ENCODE results near the gene TNFRSF1A.

The TNFRSF1A gene

GRCh38 chr12:6336889-6337853 lies 4.7 kb downstream of the TNFRSF1A start:
- DNase-seq, result no peak

DNA sequence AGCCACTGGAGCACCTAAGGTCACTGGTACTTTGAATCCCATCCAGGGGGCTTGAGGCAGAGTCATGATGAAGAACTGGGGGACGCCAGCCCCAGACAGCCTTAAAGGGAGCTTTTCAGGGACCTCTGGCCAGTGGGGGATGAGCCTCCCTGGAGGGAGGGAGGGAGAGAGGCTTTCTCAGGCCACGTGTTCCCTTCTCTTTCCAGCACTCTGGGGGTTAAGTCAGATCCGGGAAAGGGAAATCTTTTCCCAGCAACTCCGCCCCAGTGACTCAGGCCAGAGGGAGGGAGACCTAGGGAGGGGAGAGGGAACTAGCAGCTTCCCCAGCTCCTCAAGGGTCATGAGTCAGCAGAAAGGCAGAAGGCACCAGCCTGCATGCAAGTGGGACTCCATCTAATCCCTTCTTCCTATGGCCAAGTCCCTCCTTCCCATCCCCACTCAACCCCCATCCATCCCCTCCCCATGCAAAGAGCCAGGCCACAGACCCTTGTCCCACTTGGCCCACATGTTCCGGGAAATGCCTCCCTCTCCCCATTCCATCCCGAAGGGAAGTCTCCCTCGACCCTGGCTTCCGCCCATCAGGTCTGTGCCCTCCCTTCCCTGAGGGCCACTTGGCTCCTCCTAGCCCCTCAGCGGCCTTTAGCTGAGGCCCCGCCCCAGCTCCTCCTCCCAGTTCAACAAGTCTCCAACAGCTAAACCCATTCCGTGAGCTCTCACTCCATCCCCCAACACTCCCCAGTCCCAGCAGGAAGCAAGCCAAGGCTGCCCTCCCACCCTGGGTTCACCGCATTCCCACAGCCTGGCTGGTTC lies 5.6 kb downstream of the TNFRSF1A start:
- peak; percentile 74 to 84 for DNase-seq

DNA sequence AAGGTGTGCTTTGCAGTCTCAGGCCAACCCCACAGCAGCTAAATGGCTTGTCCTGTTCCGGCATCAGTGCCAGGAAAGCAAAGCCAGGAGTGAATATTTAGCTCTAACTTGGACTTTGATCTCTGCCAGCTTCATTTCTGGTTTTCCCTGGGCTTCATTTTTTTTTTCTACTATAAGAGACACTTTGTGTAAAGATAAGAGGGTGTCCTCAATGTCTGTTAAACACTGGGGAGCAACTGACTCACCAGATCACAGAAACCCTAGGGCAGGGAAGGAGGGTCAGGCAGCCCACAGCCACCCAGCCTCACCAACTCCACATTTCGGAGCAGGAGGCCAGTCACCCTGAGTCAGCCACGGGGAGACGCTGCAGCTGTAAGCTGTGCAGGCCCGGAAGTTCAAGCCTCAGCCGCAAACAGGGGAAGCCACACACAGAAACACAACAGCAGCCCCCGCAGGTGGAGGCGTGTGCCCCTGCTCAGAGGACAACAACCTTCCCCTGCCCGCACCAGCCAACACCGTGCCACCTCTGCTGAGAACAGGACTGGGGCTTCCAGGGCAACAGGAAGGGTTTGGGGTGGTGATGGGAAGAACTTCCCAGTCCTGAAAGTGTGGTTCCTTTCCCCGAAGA lies 6.3 kb downstream of the TNFRSF1A start:
- peak in 1 of 2 experiments; percentile 31 for DNase-seq

- DNase-seq, result no peak
These were observed 6.9 kb downstream of the TNFRSF1A start for GRCh38 chr12:6334940-6335450.

DNA sequence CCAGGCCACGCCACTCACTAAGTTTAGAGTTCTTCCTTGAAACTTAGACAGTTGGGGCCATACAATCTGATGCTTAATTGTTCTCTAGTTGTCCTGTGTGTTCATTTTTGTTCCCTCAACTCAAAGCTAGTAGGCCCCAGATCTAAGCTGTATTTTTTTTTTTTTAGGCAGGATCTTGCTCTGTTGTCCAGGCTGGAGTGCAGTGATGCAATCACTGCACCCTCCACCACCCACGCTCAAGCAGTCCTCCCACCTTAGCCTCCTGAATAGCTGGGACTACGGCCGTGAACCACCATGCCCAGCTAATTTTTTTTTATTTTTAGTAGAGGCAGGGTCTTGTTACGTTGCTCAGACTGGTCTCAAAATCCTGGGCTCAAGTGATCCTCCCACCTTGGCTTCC lies 7.5 kb downstream of the TNFRSF1A start:
- DNase-seq, result no peak

- no peak for DNase-seq
These were observed 8.3 kb downstream of the TNFRSF1A start for GRCh38 chr12:6333566-6333965.

DNA sequence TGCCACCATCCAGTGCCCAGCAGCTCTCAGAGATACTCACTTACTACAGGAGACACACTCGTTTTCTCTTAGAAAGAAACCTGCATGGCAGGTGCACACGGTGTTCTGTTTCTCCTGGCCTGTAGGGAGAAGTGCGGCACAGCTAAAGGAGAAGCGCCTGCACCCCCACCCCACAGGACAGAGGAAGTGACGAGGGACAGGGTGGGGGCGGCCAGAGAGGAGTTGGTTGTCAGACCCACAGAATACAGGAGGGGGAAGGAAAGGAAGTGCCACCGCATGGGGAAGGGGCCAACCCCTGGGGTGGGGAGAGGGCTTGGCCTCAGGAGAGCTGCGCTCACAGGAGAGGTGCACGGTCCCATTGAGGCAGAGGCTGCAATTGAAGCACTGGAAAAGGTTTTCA lies 8.8 kb downstream of the TNFRSF1A start:
- no peak for DNase-seq

DNA sequence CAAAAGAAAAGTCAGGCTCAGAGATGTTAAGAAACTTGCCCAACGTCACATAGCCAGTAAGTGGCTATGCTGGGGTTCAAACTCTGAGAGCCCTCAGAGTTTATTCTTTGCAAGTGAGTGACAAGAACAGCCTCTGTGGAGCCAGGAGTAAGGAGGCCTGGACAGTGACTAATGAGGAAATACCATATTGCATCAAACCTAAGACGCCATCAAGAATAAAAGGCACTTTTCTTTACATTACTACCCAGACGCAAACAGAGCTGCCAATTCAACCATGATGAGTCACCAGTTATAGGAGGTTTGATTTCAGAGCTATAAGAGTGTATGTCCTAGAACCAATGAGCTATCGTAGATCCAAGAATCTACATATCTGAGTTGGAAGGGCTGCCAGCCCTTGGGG lies 9.4 kb downstream of the TNFRSF1A start:
- DNase-seq, result no peak

DNA sequence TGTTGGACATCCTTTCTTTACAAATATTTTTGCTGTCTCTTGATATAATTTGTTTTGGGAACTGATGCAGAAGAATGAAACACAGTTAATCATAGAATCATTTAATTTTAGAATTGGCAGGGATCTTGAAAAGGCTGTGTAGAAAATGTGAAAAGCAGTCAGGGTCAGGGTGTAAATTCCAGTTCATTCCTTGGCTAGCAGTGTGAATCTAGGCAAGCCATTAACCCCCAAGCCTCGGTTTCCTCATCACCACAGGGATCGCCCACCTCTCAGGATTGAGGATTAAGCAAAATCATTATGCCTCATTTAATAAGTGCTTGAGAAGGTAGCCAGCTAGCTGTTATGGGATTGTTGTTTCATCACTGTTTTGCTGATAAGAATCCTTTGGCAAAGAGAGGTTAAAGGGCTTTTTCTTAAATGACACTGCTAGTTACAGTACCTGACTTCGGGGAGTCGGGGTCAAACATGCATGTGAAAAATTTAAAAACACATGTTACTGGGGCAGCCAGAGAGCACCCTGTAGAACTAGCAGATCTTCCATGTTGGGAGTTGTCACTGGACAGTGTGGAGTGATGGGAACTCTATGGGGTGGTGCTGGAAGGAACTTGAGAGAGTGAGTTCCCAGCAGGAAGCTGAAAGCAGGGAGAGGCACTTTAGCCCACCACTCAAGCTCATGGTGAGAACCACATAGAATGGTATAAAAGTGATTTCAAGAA lies 10.7 kb downstream of the TNFRSF1A start:
- no peak for DNase-seq

- DNase-seq, result no peak
These were observed 11.7 kb downstream of the TNFRSF1A start for GRCh38 chr12:6330192-6330591.

GRCh38 chr12:6329703-6330064 lies 12.2 kb downstream of the TNFRSF1A start:
- no peak for DNase-seq

GRCh38 chr12:6328945-6329702 lies 12.8 kb downstream of the TNFRSF1A start:
- no peak for DNase-seq

- DNase-seq, result no peak
These were observed 13.7 kb downstream of the TNFRSF1A start for GRCh38 chr12:6328045-6328779.

DNA sequence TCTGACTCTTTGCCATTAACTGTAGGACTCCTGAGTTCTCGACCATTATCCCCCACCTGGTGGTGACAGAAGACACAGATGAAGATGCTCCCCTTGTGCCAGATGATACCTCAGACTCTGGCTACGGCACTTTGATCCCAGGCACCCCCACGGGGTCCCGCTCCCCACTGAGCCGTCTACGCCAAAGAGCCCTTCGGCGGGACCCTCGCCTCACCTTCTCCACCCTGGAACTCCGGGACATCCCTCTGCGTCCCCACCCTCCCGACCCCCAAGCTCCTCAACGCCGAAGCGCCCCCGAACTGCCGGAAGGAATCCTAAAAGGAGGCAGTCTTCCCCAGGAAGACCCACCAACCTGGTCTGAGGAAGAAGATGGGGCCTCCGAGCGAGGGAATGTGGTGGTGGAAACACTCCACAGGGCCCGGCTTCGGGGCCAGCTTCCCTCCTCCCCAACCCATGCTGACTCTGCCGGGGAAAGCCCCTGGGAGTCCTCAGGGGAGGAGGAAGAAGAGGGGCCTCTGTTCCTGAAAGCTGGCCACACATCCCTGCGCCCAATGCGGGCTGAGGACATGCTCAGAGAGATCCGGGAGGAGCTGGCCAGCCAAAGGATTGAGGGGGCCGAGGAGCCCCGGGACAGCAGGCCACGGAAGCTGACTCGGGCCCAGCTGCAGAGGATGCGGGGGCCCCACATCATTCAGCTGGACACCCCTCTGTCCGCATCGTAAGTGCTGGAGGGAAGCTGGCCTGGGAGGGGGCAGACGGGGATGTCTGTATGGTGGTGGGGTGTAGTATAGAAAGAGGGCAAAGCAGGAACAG lies 14.4 kb downstream of the TNFRSF1A start:
- no peak for DNase-seq

DNA sequence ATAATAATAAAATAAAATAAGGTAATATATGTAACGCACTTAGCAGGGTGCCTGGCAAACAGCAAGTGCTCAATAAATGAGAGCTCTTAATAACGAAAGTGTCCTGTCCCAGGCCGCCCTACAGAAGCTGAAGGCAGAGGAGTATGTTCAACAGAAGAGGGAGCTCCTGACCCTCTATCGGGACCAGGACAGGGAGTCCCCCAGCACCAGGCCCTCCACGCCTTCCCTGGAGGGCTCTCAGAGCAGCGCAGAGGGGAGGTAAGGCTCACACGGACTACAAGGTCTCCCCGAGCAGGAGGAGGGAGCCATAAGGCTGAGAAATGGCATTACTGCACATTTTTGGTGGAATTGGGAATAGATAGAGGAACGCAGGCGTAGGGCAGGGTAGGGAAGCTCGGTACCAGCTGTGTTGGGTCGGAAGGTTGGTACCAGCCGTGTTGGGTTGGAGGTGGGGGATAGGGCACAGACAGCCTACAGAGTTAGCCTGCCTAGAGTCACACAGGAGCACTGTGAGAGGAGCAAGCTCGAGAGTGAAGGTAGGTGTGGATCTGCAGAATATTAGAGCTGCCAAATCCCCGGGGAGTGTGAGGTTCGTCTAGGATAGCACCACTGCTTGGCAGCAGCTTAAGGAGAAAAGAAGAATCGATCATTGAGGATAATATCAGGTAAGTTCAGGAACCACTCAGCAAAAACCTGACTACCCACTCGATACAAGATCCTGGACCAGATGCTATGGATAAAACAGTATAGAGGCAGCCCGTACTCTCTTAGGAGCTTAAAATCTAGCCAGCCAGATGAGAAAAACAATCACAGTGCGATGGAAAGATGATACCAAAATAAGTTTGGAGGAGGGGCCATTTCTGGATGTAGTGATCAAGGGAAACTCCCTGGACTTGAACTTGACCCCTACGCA lies 15.3 kb downstream of the TNFRSF1A start:
- peak; percentile 53 to 77 for DNase-seq

DNA sequence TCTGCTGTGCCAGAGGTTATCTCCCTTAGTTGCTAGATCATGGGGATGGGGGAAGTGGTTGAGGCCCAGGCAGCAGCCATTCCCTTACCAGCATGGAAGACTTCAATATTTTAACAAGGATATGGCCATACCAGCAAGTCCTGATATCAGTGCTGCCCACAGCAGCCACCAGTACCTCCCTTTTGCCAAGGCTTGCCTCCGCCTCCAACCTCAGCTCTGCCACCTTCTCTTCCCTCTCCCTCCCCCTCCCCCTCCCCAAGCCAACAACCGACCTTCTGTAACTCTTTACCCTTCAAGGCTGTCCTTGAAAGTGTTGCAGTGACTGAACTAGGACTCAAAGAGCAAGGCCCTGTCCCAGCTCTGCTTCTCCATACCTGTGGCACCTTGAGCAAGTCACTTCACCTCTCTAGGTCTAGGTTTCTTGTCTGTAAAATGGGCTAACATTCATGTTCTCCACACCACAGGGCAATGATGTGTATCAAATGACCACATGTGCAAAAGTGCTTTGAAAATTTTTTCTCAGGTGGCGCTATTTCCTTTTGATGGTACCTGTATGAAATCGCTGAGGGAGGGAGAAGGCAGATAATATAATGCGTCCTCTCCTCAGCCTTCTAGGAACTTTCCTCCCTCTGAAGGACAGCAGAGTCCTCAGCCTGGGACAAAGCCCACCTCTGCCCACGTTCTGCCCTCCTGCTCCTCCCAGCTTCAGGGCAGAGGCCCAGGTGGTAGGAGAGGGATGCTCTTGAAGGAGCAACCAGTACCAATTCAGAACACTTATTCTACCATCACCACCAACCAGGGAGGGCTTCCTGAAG lies 16.7 kb downstream of the TNFRSF1A start:
- DNase-seq, result no peak

DNA sequence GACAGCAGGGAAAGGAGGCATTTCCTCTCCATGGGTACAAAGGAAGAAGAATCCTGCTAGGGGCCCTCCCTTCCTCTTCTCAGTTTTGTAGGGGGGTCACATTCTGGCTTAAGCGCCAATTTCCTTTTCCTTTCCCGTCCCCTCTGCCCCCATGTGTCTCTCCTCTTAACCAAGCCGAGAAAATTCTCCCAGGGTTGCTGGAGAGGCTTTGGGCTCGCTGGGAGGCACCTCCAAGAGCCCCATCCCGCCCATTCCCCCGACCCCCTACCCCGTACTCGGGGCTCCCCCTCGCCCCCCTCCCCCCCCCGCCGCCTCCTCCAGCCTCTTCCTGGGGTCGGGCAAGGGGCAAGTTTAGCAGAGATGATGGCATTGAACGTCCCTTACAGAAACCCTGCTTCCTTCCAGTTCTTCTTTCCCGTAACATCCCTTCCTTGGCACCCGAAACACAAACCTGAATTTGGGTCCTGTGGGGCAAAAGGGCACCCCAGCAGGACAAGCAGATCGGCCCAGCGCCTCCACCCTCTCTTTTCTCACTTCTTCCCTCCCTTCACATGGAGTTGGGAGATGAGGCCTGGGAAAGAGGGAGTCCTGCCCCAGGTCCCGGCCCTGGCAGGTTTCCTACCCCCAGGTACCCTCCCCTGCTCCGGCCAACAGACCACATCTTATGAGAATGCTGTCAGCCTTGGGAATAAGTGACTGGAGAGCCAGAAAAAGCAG lies 17.7 kb downstream of the TNFRSF1A start:
- DNase-seq, result no peak

Data from NCI-H524 (cell line).